ENCODE results near the gene ANKS1B. TPM values are rescaled to one million over a fixed set of nuclear protein-coding genes. Genes with fewer than 3 reads are reported as not detected.

Gene ANKS1B
- total RNA-seq, 6 experiments from 2014 or later = 0.31 to 0.66 (median 0.37) TPM

- Mint-ChIP-seq H3K4me1 (ENCODE audit: low read depth) (no peaks in the 10 kb centered on the region), H3K9me3 (peaks cover 52% of the 10 kb centered on the region)
Observed at GRCh38 chr12:99153293-99153692, 831.4 kb downstream of the ANKS1B start.

GRCh38 chr12:99152337-99152736 lies 832.4 kb downstream of the ANKS1B start:
- no peak for DNase-seq
- no peak overlapping the region for H3K4me3 Mint-ChIP-seq
- H3K27me3 Mint-ChIP-seq (ENCODE audit: insufficient read depth) = no peaks in the 10 kb centered on the region; the same call in 1 of the 2 replicates
- no peak overlapping the region for H3K27ac Mint-ChIP-seq
- peaks cover 50% of the 10 kb centered on the region for H3K9me3 Mint-ChIP-seq
- TF ChIP-seq CTCF (IDR thresholded peaks at IDR 0.05) = no peak
- no peaks in the 10 kb centered on the region for H3K36me3 Mint-ChIP-seq (ENCODE audit: low read depth)
- no peaks in the 10 kb centered on the region for H3K4me1 Mint-ChIP-seq (ENCODE audit: low read depth)

More at GRCh38 chr12:99153293-99153692, 831.4 kb downstream of the ANKS1B start:
- Mint-ChIP-seq H3K27ac (no peak overlapping the region), H3K27me3 (ENCODE audit: insufficient read depth) (no peaks in the 10 kb centered on the region; the same call in 1 of the 2 replicates), H3K36me3 (ENCODE audit: low read depth) (no peaks in the 10 kb centered on the region), H3K4me3 (no peak overlapping the region)
- DNase-seq = no peak
- TF ChIP-seq CTCF (IDR thresholded peaks at IDR 0.05) = no peak

- no peaks in the 10 kb centered on the region for H3K36me3 Mint-ChIP-seq (ENCODE audit: low read depth)
- H3K4me3 Mint-ChIP-seq = no peak overlapping the region
- H3K4me1 Mint-ChIP-seq (ENCODE audit: low read depth) = no peaks in the 10 kb centered on the region
- peaks cover 44% of the 10 kb centered on the region for H3K9me3 Mint-ChIP-seq
- no peak for TF ChIP-seq CTCF (IDR thresholded peaks at IDR 0.05)
- DNase-seq = no peak
- no peak overlapping the region for H3K27ac Mint-ChIP-seq
- H3K27me3 Mint-ChIP-seq (ENCODE audit: insufficient read depth) = no peaks in the 10 kb centered on the region; the same call in 1 of the 2 replicates
Observed at GRCh38 chr12:99151744-99152143, 833.0 kb downstream of the ANKS1B start.

DNA sequence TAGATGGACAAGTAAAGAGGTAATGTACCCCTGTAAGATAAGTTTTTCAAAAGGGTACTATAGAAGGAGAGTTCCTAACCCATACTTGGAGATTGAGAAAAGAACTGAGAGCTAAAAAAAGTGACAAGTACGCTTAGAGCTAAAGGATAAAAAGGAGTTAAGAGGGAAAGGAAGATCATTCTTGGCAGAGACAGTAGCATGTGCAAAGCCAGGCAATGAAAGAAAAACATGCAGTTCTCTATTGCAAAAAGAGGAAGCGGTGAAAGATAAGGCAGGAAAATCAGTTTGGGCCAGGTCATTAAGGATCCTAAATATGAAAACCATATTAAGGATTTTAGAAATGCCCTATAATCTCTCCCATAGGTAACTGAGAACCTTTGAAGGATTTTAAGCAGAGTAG lies 837.6 kb downstream of the ANKS1B start:
- no peaks in the 10 kb centered on the region for H3K4me1 Mint-ChIP-seq (ENCODE audit: low read depth)
- no peak overlapping the region for H3K4me3 Mint-ChIP-seq
- TF ChIP-seq CTCF (IDR thresholded peaks at IDR 0.05) = no peak
- no peaks in the 10 kb centered on the region for H3K36me3 Mint-ChIP-seq (ENCODE audit: low read depth)
- no peaks in the 10 kb centered on the region for H3K27me3 Mint-ChIP-seq (ENCODE audit: insufficient read depth)
- no peak for DNase-seq
- H3K9me3 Mint-ChIP-seq = peaks cover 31% of the 10 kb centered on the region
- H3K27ac Mint-ChIP-seq = no peak overlapping the region

DNA sequence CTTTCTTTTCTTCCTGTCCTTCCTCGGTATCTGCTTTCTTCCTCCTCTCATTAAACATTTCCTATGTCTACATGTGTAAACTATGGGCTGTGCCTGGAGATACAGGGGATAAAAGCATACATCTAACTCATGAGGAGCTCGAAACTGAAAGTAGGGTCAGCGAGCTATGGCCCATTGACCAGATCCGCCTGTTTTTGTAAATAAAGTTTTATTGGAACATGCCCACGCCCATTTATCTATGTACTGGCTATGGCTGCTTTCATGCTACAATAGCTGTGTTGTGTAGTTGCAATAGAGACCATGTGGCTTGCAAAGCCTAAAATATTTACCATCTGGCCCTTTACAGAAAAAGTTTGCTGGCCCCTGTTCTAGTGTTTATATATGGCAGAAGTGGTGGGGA lies 838.0 kb downstream of the ANKS1B start:
- no peak for TF ChIP-seq CTCF (IDR thresholded peaks at IDR 0.05)

GRCh38 chr12:99146185-99146584 lies 838.6 kb downstream of the ANKS1B start:
- TF ChIP-seq CTCF (IDR thresholded peaks at IDR 0.05) = no peak
- Mint-ChIP-seq H3K36me3 (ENCODE audit: low read depth) (no peaks in the 10 kb centered on the region), H3K27me3 (ENCODE audit: insufficient read depth) (no peaks in the 10 kb centered on the region), H3K4me3 (no peak overlapping the region), H3K4me1 (ENCODE audit: low read depth) (no peaks in the 10 kb centered on the region), H3K27ac (no peak overlapping the region), H3K9me3 (peaks cover 31% of the 10 kb centered on the region)
- no peak for DNase-seq

More for the DNA sequence above, 838.0 kb downstream of the ANKS1B start:
- Mint-ChIP-seq H3K27ac (no peak overlapping the region), H3K36me3 (ENCODE audit: low read depth) (no peaks in the 10 kb centered on the region), H3K4me3 (no peak overlapping the region), H3K4me1 (ENCODE audit: low read depth) (no peaks in the 10 kb centered on the region), H3K9me3 (peaks cover 31% of the 10 kb centered on the region), H3K27me3 (ENCODE audit: insufficient read depth) (no peaks in the 10 kb centered on the region)
- DNase-seq = no peak
